ENCODE results near the gene CDC25A.

CDC25A gene

GRCh38 chr3:48122504-48122903 lies 65.7 kb downstream of the CDC25A start:
- TF ChIP-seq CSDC2 (CRISPR knock-in tag; IDR thresholded peaks at IDR 0.05) (no peak), SNAI2 (CRISPR knock-in tag; IDR thresholded peaks at IDR 0.05) (no peak), BACH2 (CRISPR knock-in tag; IDR thresholded peaks at IDR 0.05; ENCODE audit: borderline replicate concordance) (no peak), ZNF565 (CRISPR knock-in tag; conservative IDR thresholded peaks at IDR 0.05; ENCODE audit: low read depth) (no peak), TSHZ2 (CRISPR knock-in tag; IDR thresholded peaks at IDR 0.05) (no peak), POU6F1 (CRISPR knock-in tag; IDR thresholded peaks at IDR 0.05; ENCODE audit: borderline replicate concordance, low read depth) (no peak), ZNF8 (CRISPR knock-in tag; IDR thresholded peaks at IDR 0.05) (no peak), PPARA (CRISPR knock-in tag; IDR thresholded peaks at IDR 0.05; ENCODE audit: borderline replicate concordance) (no peak), ISL1 (CRISPR knock-in tag; IDR thresholded peaks at IDR 0.05) (no peak), RARB (CRISPR knock-in tag; IDR thresholded peaks at IDR 0.05) (no peak), CREB5 (CRISPR knock-in tag; IDR thresholded peaks at IDR 0.05; ENCODE audit: low read depth) (no peak), CSRNP3 (CRISPR knock-in tag; IDR thresholded peaks at IDR 0.05) (no peak), TOX (CRISPR knock-in tag; IDR thresholded peaks at IDR 0.05; ENCODE audit: borderline replicate concordance) (no peak), OSR1 (CRISPR knock-in tag; IDR thresholded peaks at IDR 0.05) (no peak), TCF4 (CRISPR knock-in tag; IDR thresholded peaks at IDR 0.05; ENCODE audit: borderline replicate concordance) (no peak), GLIS3 (CRISPR knock-in tag; IDR thresholded peaks at IDR 0.05) (no peak)
- ATAC-seq = no peak

- no peak for TF ChIP-seq CSRNP3 (CRISPR knock-in tag; IDR thresholded peaks at IDR 0.05)
- TF ChIP-seq ZFP3 (CRISPR knock-in tag; IDR thresholded peaks at IDR 0.05) = no peak
- no peak for TF ChIP-seq CREB5 (CRISPR knock-in tag; IDR thresholded peaks at IDR 0.05; ENCODE audit: low read depth)
- TF ChIP-seq ZNF8 (CRISPR knock-in tag; IDR thresholded peaks at IDR 0.05) = no peak
- no peak for TF ChIP-seq PPARA (CRISPR knock-in tag; IDR thresholded peaks at IDR 0.05; ENCODE audit: borderline replicate concordance)
- no peak for TF ChIP-seq TOX (CRISPR knock-in tag; IDR thresholded peaks at IDR 0.05; ENCODE audit: borderline replicate concordance)
- TF ChIP-seq ESRRG (CRISPR knock-in tag; IDR thresholded peaks at IDR 0.05) = no peak
- TF ChIP-seq ZFP30 (CRISPR knock-in tag; IDR thresholded peaks at IDR 0.05) = no peak
- no peak for TF ChIP-seq POU6F1 (CRISPR knock-in tag; IDR thresholded peaks at IDR 0.05; ENCODE audit: borderline replicate concordance, low read depth)
- no peak for TF ChIP-seq GLIS3 (CRISPR knock-in tag; IDR thresholded peaks at IDR 0.05)
- no peak for TF ChIP-seq BACH2 (CRISPR knock-in tag; IDR thresholded peaks at IDR 0.05; ENCODE audit: borderline replicate concordance)
- no peak for TF ChIP-seq RARB (CRISPR knock-in tag; IDR thresholded peaks at IDR 0.05)
- TF ChIP-seq ISL1 (CRISPR knock-in tag; IDR thresholded peaks at IDR 0.05) = no peak
- no peak for TF ChIP-seq CSDC2 (CRISPR knock-in tag; IDR thresholded peaks at IDR 0.05)
- no peak for TF ChIP-seq OSR1 (CRISPR knock-in tag; IDR thresholded peaks at IDR 0.05)
- no peak for TF ChIP-seq ZNF70 (CRISPR knock-in tag; IDR thresholded peaks at IDR 0.05)
These were observed 68.0 kb downstream of the CDC25A start for GRCh38 chr3:48120223-48120622.

More at GRCh38 chr3:48120223-48120622, 68.0 kb downstream of the CDC25A start:
- ATAC-seq = no peak

Measured in SK-N-SH treated with all-trans-retinoic acid at 6 μM for 48 hours (cell line).